HG03045 (cell line): ENCODE results near the gene COL5A3.
"Not testable (repeated sequence)": the region's sequence is repeated elsewhere in the genome, so short reads cannot be mapped to it uniquely, and the experiment has no call there.

Experiments used
- ATAC-seq: cut with Tn5 transposase; IDR thresholded peaks from one replicate; pipeline ENCODE4 v1.9.1; 2021; ENCODE audit warnings: mild to moderate bottlenecking, moderate library complexity; ENCODE audit not compliant: unreplicated experiment

COL5A3 gene

DNA sequence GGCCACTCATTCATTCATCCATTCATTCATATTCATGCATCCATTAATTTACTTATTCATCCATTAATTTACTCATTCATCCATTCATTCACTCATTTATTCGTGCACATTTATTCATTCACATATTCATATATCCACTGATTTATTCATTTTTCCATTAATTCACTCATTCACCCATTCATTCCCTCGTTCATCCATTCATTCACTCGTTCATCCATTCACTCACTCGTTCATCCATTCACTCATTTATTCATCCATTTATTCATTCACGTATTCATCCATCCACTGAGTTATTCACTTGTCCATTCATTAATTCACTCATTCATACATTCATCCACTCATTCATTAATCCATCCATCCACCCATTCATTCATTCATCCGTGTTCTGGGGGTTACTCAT lies 38.2 kb downstream of the COL5A3 start:
- no peak for ATAC-seq

DNA sequence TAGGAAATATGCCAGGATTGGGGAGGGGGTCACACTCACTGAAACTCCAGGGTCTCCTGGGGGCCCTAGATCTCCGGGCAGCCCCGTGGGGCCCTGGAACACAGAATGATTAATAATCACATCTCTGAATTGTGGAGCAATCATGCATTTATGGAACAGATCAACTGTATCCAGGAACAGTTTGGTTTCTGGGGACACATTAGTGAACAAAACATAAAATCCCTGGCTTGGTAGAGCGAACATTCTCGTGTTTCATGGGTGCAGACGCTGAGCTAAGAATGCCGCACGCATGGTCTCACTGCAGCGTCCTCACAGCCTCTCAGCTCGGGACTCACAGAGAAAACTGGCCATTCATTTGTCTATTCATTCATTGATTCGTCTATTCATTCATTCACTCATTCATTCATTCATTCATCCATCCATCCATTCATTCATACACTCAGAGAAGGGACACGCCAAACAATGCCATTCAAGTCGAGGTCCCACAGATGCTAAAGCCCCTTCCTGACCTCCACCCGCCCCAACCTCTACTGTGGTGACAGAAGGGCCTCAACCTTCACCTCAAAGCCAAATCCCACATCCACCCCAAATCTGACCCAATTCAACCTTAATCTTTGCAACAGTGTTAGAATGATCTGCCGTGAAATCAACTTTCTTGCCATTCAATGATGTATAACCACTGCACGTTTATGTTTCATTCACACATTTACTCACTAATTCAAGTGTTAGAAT lies 39.0 kb downstream of the COL5A3 start:
- no peak for ATAC-seq

GRCh38 chr19:9970481-9970880 lies 39.8 kb downstream of the COL5A3 start:
- ATAC-seq = no peak

DNA sequence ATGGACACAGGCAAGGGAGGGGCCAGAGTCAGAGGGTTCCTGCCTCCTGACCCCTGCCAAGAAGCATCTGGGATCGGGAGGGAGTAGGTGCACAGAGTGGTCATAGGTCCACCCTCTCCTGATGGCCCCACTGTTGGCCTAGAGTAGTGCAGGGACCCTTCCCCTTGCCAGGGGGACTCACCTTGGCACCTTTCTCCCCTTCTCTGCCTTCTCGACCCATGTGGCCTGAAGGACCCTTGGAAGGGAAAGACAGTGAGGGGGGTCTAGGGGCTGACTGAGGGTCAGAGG lies 40.7 kb downstream of the COL5A3 start:
- no peak for ATAC-seq

DNA sequence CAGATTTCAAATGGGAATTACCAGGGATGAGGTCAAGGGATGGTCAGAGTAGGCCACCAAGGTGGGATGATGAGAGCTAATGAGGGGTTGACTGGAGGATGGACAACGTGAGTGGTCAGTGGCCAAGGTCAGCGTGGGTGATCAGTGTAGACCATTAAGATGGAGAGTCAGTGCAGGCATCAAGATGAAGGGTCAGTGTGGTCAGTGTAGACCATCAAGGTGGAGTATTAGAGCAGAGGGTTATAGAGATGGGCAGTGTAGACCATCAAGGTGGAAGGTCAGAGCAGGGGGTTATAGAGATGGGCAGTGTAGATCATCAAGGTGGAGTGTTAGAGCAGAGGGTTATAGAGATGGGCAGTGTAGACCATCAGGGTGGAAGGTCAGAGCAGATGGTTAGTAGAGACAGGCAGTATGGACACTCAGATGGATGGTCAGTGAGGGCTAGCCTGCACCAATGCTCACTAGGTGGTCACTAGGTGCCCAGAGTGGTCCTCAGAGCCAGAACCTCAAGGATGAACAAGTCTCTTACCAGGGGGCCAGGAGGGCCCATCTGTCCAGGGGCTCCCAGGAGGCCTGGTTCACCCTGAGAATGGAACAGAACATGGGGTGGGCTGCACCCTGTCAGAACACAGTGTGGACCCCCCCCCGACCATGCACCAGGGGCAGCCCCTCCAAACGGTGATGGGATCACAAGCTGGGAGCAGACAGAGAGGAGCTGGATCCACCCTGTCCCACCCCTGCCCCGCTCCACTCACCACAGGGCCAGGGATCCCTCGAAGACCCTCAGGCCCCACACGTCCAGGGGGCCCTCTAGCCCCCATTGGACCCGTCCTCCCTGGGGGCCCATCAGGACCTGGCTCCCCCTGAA lies 41.2 kb downstream of the COL5A3 start:
- ATAC-seq = no peak

GRCh38 chr19:9967326-9967725 lies 43.0 kb downstream of the COL5A3 start:
- no peak for ATAC-seq

DNA sequence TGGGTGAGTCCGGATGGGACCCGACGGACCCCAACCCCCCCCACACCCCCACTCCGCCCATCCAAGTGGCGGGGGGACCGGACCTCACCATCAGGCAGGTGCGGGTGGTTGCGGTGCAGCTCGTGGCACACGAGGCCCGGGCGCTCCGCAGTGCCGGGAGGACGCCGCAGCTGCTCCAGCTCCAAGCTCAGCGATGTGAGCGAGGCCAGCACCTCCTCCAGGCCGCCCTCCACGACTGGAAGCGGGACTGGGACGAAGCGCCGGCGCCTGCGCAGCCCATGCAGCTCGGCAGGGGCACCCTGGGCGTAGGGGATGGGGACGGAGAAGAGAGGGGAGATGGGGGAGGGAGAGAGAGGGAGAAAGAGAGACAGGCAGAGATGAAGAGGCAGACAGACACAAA lies 43.9 kb downstream of the COL5A3 start:
- no peak for ATAC-seq

- no peak for ATAC-seq
Observed at GRCh38 chr19:9966024-9966423, 44.3 kb downstream of the COL5A3 start.

DNA sequence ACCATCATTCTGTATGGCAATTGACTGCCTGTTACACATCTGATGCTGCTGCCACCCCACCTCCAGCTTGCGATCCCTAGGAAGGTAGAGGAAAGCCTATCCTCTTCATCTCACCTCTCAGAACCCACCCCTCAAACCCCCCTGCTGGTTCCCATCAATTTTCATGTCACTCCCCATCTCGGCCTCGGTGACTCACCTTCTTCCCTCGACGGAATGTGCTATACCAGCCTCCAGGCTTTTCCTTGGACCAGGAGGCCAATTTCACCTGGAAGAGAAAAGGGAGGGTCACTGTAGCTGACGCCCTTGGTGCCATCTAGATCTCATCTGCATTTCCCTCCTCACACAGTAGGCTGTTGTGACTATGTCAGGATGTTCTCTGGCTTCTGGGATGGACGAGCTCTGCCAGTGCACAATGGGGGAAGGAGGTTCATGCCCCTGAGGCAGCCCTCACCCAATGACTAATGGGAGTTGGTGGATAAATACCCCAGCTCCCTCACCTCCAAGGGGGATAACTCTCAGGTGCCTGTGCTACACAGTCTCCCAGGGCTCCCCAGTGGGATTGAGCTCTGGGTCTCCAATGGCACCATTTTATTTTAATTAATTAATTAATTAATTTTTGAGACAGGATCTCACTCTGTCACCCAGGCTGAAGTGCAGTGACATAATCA lies 47.5 kb downstream of the COL5A3 start:
- no peak for ATAC-seq

DNA sequence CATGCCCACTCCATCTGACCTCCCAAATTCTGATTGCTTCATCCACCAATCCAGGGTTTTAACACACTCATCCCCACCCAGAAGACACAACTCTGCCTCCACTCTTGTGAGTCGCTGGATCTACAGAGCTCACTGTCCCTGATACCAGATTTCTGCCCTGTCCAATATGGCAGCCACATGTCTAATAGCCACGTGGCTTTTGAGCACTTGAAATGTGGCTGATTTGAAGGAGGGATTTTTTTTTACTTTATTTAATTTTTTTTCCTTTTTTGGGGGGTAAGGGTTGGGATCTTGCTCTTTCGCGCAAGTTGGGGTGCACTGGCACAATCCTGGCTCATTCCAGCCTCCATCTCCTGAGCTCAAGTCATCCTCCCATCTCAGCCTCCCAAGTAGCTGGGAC lies 49.2 kb downstream of the COL5A3 start:
- ATAC-seq = no peak

DNA sequence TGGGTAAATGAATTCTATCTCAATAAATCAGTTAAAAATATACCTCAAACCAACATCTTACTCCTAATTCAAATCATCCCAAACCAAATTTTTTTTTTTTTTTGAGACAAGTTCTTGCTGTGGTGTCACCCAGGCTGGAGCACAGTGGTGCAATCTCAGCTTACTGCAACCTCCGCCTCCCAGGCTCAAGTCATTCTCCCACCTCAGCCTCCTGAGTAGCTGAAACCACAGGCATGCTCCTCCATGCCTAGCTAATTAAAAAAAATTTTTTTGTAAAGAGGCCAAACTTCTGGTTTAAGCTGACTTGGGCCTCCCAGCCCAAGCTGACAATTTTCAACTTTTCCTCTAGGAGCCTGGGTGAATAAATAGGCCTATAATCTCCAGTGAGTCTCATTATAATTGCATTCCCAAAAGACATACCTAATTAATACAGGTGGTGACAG lies 51.9 kb downstream of the COL5A3 start:
- ATAC-seq = no peak

DNA sequence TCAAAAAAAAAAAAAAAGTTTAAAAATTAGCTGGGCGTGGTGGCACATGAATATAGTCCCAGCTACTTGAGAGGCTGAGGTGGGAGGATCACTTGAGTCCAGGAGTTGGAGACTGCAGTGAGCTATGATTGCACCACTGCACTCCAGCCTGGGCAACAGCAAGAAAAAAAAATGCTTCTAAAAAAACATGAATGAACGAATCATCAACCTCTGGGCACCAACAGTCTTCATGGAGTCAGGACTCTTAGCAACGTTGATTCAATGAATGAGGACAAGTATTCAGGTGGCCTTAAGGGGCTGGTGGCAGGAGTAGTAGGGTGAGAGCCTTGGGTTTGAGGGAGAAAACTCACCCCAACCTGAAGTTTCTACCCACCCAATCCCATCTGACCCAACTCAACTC lies 53.3 kb downstream of the COL5A3 start:
- ATAC-seq = no peak

- no peak for ATAC-seq
Observed at GRCh38 chr19:9953802-9954542, 56.3 kb downstream of the COL5A3 start.

DNA sequence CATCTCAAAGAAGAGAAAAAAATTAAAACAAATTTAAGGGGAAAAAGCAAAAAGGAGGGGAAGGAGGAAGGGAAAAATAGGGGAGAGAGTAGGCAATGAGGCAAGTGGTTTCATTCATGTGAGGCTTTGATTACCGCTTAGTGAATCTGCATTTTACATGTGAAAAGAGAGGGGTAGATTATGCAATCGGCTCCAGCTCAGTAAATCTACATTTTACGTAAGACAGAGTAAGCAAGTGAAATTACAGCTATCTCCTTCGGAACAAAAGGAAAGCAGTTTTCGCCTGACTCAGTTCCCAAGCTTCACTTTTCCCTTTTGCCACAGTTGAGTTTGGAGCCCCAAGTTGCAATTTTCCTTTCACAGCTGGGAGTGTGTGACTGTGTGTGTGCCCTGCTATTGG lies 58.0 kb downstream of the COL5A3 start:
- no peak for ATAC-seq

- no peak for ATAC-seq
Observed at GRCh38 chr19:9947441-9947840, 62.9 kb downstream of the COL5A3 start.

- not testable (repeated sequence) for ATAC-seq
Observed at GRCh38 chr19:9946528-9947125, 63.7 kb downstream of the COL5A3 start.

GRCh38 chr19:9945319-9945966 lies 64.9 kb downstream of the COL5A3 start:
- no peak for ATAC-seq

DNA sequence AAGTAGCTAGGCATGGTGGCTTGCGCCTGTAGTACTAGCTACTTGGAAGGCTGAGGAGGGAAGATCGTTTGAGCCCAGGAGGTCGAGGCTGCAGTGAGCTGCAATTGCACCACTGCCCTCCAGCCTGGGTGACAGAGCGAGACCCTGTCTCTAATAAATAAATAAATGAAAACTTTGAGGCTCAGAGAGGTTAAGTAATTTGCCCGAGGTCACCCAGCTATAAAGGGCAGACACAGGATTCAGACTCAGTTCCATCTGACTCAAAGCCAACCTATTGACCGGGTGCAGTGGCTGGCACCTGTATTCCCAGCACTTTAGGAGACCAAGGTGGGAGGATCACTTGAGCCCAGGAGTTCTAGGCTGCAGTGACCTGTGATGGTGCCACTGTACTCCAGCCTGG lies 66.6 kb downstream of the COL5A3 start:
- no peak for ATAC-seq

GRCh38 chr19:9941671-9942070 lies 68.6 kb downstream of the COL5A3 start:
- ATAC-seq = no peak

GRCh38 chr19:9941231-9941630 lies 69.1 kb downstream of the COL5A3 start:
- ATAC-seq = no peak
